NT2/D1 (cell line): Measurements from ENCODE around the gene ESR2.

ENCODE experiments used
- YY1 ChIP-seq: IDR thresholded peaks from 2 replicates; pipeline ENCODE4 v1.6.1; 2011; ENCODE audit not compliant: insufficient read length, insufficient read depth
- ZNF274 ChIP-seq: IDR thresholded peaks from 2 replicates; pipeline ENCODE4 v1.6.1; 2011; ENCODE audit warnings: mild to moderate bottlenecking, low read depth, low read length

DNA sequence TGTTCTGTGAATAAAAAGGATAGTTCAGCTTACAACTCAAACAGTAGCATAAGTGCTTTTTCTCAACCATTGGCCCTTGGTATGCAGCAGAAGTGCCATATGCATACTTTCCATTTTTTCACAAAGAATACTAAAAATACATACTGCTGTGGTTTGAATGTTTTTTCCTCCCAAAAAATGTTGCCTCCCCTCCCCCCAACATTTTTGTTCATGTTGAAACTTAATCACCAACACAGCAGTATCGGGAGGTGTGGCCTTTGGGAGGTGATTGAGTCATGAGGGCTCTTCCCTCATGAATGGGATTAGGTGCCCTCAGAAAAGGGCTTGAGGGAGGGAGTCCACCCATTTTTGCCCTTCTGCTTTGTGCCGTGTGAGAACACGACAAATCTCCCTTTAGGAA is 198.6 kb downstream of the ESR2 start:
- no peak for TF ChIP-seq YY1
- TF ChIP-seq ZNF274, result no peak
